SK-N-MC (cell line): ENCODE measurements around the gene AP4S1.

Source experiments
- EZH2 ChIP-seq: fragments of 200-600 bp; sonication (generic); IDR thresholded peaks from one replicate; pipeline ENCODE4 v1.6.1; 2017; ENCODE audit warnings: antibody characterized with exemption
- POLR2AphosphoS5 ChIP-seq: IDR thresholded peaks from 2 replicates; pipeline ENCODE4 v1.6.1; 2012; ENCODE audit warnings: mild to moderate bottlenecking, low read depth, low read length, borderline replicate concordance

DNA sequence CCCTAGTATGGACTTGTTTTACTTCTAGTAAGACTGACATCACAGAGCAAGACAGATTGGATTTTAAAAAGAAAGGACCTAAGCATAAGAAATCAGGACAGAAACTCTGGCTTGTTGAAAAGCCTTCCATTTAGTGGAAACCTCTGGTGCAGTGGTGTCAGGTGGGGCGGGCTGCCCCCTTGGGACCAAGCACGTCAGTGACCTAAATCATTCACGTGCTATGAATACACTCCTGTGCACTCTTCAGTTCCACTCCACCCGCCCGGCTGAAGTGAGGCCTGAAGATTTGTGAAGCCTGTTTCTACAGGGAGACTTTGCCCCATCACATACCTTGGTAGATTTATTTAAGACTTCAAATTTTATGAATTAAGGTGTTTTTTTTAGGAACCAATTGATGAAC, 58.9 kb downstream of the AP4S1 start:
- TF ChIP-seq POLR2AphosphoS5 (no peak), EZH2 (no peak)
